B cell (primary cell): Measurements from ENCODE around the gene LARGE1.

ENCODE experiments used
- CTCF ChIP-seq: fragments of 200-600 bp; IDR thresholded peaks from one replicate; pipeline ENCODE4 v1.8.0; 2022; ENCODE audit warnings: antibody characterized with exemption, mild to moderate bottlenecking
- EZH2 ChIP-seq: IDR thresholded peaks from 2 replicates; pipeline ENCODE4 v1.6.1; 2012; ENCODE audit warnings: borderline replicate concordance, low read depth, mild to moderate bottlenecking, moderate library complexity, low read length; ENCODE audit not compliant: insufficient read depth, poor library complexity, severe bottlenecking

- no peak for TF ChIP-seq CTCF
- no peak for TF ChIP-seq EZH2
Observed at GRCh38 chr22:33465554-33465953, 454.7 kb downstream of the LARGE1 start.
